ENCODE results near the gene MGMT. TPM values are rescaled to one million over a fixed set of nuclear protein-coding genes. Genes with fewer than 3 reads are reported as not detected.

MGMT gene
- polyA plus RNA-seq, 3 donors: 9.5 to 23.5 (median 17.5) TPM

DNA sequence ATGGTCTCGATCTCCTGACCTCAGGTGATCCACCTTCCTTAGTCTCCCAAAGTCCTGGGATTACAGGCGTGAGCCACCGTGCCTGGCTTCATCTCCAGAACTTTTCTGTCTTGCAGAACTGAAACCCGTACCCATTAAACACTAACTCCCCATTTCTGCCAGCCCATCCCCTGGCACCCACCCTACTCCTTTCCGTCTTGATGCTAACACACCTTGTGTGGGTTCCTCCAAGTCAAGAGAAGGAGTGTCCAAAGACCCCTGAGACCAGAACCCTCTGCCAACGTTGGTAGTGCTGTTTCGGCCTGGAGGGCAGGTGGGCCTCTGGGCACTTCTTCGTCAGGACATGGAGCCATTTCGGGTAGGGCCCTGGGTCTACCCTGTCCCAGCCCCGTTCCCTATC is 83.6 kb downstream of the MGMT start:
- H3K36me3 Mint-ChIP-seq: peaks cover 4 to 19% of the 10 kb centered on the region in 2 donors
- no peak overlapping the region for H3K4me2 ChIP-seq (replicated peaks; ENCODE audit: extremely low read depth, low read length, poor library complexity, severe bottlenecking)
- no peaks in the 10 kb centered on the region for H3K79me2 ChIP-seq (ENCODE audit: insufficient read depth, low read length)
- no peaks in the 10 kb centered on the region for H3K4me1 Mint-ChIP-seq
- peaks cover 4 to 7% of the 10 kb centered on the region in 2 donors for H3K9me3 ChIP-seq (replicated peaks in 1 of 2; ENCODE audit: control insufficient read depth in 1 of 2, insufficient read depth in 1 of 2, low read length in 2 of 2)
- 95% methylated on average over 8 of the region's 10 CpGs for WGBS (ENCODE audit: insufficient coverage)
- no peaks in the 10 kb centered on the region for H3K4me1 ChIP-seq (ENCODE audit: control insufficient read depth in 1 of 2, insufficient read depth in 2 of 2, low read length in 2 of 2)
- no peaks in the 10 kb centered on the region for H4K20me1 ChIP-seq (ENCODE audit: insufficient read depth, low read length)
- H2AFZ ChIP-seq (ENCODE audit: insufficient read depth, low read depth, low read length, poor library complexity, severe bottlenecking): no peak overlapping the region
- TF ChIP-seq, protein P1, sequence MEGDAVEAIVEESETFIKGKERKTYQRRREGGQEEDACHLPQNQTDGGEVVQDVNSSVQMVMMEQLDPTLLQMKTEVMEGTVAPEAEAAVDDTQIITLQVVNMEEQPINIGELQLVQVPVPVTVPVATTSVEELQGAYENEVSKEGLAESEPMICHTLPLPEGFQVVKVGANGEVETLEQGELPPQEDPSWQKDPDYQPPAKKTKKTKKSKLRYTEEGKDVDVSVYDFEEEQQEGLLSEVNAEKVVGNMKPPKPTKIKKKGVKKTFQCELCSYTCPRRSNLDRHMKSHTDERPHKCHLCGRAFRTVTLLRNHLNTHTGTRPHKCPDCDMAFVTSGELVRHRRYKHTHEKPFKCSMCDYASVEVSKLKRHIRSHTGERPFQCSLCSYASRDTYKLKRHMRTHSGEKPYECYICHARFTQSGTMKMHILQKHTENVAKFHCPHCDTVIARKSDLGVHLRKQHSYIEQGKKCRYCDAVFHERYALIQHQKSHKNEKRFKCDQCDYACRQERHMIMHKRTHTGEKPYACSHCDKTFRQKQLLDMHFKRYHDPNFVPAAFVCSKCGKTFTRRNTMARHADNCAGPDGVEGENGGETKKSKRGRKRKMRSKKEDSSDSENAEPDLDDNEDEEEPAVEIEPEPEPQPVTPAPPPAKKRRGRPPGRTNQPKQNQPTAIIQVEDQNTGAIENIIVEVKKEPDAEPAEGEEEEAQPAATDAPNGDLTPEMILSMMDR (IDR thresholded peaks at IDR 0.05): no peak
- no peak overlapping the region for H3K9ac ChIP-seq (ENCODE audit: insufficient read depth, low read length, poor library complexity, severe bottlenecking)
- H3K4me3 Mint-ChIP-seq: no peak overlapping the region
- intact Hi-C loops (cut with micrococcal nuclease): no loop called here
- H3K4me3 ChIP-seq (replicated peaks in 1 of 3; ENCODE audit: low read depth in 2 of 3, low read length in 3 of 3): no peak overlapping the region
- H3K36me3 ChIP-seq (replicated peaks in 1 of 2; ENCODE audit: control insufficient read depth in 1 of 2, insufficient read depth in 2 of 2, low read length in 2 of 2): no peaks in the 10 kb centered on the region
- no peak for DNase-seq
- H3K27me3 ChIP-seq (ENCODE audit: control insufficient read depth in 2 of 2, insufficient read depth in 2 of 2, low read length in 2 of 2): no peaks in the 10 kb centered on the region
- peaks cover 3 to 15% (median 7%) of the 10 kb centered on the region in 7 donors for H3K9me3 Mint-ChIP-seq
- H3K27ac Mint-ChIP-seq: no peak overlapping the region
- no peak overlapping the region for H3K27ac ChIP-seq (ENCODE audit: low read depth in 1 of 2, low read length in 2 of 2)
- H3K27me3 Mint-ChIP-seq (ENCODE audit: low read depth in 3 of 3): peaks cover 0 to 4% (median 0%) of the 10 kb centered on the region in 3 donors

DNA sequence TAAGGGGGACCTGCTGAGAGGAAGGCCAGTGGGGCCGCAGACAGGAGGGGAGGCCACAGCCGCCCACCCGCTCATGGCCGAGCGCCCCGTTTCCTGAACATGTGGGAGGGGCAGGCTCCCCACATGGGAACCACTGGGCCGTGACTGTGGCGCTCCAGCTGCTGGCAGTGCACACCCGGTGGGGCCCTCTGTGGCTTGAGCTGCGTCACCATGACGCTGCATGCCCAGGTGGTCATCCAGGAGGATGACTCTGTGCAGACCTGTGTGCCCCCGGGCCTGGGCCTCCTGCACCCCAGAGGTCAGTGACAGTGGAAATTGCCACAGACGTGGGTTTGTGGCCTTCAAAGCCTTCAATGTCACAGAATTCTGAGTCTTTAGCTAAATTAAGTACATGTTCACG is 85.1 kb downstream of the MGMT start:
- no peak overlapping the region for H3K27ac ChIP-seq (ENCODE audit: low read depth in 1 of 2, low read length in 2 of 2)
- Mint-ChIP-seq H3K36me3 (peaks cover 4 to 16% of the 10 kb centered on the region in 2 donors), H3K4me1 (no peaks in the 10 kb centered on the region), H3K4me3 (no peak overlapping the region), H3K27me3 (ENCODE audit: low read depth in 3 of 3) (peaks cover 0 to 5% (median 0%) of the 10 kb centered on the region in 3 donors), H3K27ac (no peak overlapping the region), H3K9me3 (peaks cover 3 to 18% (median 10%) of the 10 kb centered on the region in 7 donors)
- H3K9ac ChIP-seq (ENCODE audit: insufficient read depth, low read length, poor library complexity, severe bottlenecking): no peak overlapping the region
- 95% methylated on average over 14 of the region's 14 CpGs for WGBS (ENCODE audit: insufficient coverage)
- H3K4me2 ChIP-seq (replicated peaks; ENCODE audit: extremely low read depth, low read length, poor library complexity, severe bottlenecking): no peak overlapping the region
- no peak overlapping the region for H2AFZ ChIP-seq (ENCODE audit: insufficient read depth, low read depth, low read length, poor library complexity, severe bottlenecking)
- no peaks in the 10 kb centered on the region for H3K27me3 ChIP-seq (ENCODE audit: control insufficient read depth in 2 of 2, insufficient read depth in 2 of 2, low read length in 2 of 2)
- H3K9me3 ChIP-seq (replicated peaks in 1 of 2; ENCODE audit: control insufficient read depth in 1 of 2, insufficient read depth in 1 of 2, low read length in 2 of 2): peaks cover 4 to 7% of the 10 kb centered on the region in 2 donors
- H3K36me3 ChIP-seq (replicated peaks in 1 of 2; ENCODE audit: control insufficient read depth in 1 of 2, insufficient read depth in 2 of 2, low read length in 2 of 2): no peaks in the 10 kb centered on the region
- intact Hi-C loops (cut with micrococcal nuclease): no loop called here
- DNase-seq: no peak
- TF ChIP-seq, protein P1 (IDR thresholded peaks at IDR 0.05): no peak
- no peaks in the 10 kb centered on the region for H4K20me1 ChIP-seq (ENCODE audit: insufficient read depth, low read length)
- no peaks in the 10 kb centered on the region for H3K79me2 ChIP-seq (ENCODE audit: insufficient read depth, low read length)
- no peaks in the 10 kb centered on the region for H3K4me1 ChIP-seq (ENCODE audit: control insufficient read depth in 1 of 2, insufficient read depth in 2 of 2, low read length in 2 of 2)
- no peak overlapping the region for H3K4me3 ChIP-seq (replicated peaks in 1 of 3; ENCODE audit: low read depth in 2 of 3, low read length in 3 of 3)

Measured in CD14-positive monocyte (primary cell).